ENCODE measurements around the gene ANXA9.

- TF ChIP-seq ZNF624 (tag by site-specific recombination; IDR thresholded peaks at IDR 0.05) (no peak), KLF8 (tag by site-specific recombination; IDR thresholded peaks at IDR 0.05) (no peak)
- TF ChIP-seq, protein P1, sequence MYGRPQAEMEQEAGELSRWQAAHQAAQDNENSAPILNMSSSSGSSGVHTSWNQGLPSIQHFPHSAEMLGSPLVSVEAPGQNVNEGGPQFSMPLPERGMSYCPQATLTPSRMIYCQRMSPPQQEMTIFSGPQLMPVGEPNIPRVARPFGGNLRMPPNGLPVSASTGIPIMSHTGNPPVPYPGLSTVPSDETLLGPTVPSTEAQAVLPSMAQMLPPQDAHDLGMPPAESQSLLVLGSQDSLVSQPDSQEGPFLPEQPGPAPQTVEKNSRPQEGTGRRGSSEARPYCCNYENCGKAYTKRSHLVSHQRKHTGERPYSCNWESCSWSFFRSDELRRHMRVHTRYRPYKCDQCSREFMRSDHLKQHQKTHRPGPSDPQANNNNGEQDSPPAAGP (tag by site-specific recombination; IDR thresholded peaks at IDR 0.05): no peak
- TF ChIP-seq, protein P2, sequence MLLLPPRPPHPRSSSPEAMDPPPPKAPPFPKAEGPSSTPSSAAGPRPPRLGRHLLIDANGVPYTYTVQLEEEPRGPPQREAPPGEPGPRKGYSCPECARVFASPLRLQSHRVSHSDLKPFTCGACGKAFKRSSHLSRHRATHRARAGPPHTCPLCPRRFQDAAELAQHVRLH (tag by site-specific recombination; IDR thresholded peaks at IDR 0.05): no peak
These were observed 27.4 kb upstream of the ANXA9 start for GRCh38 chr1:150954708-150955107.
